ENCODE results near the gene RIOK1. TPM values are rescaled to one million over a fixed set of nuclear protein-coding genes. Genes with fewer than 3 reads are reported as not detected.
"Not testable (repeated sequence)": the region's sequence is repeated elsewhere in the genome, so short reads cannot be mapped to it uniquely, and the experiment has no call there.

The RIOK1 gene
- total RNA-seq, 2 experiments from 2014 or later = 57.9 to 64.7 TPM

GRCh38 chr6:7445101-7445500 lies 55.5 kb downstream of the RIOK1 start:
- Mint-ChIP-seq H3K9me3 (no peaks in the 10 kb centered on the region), H3K4me3 (no peak overlapping the region), H3K27ac (no peak overlapping the region), H3K4me1 (peaks cover under 1% of the 10 kb centered on the region), H3K36me3 (no peaks in the 10 kb centered on the region), H3K27me3 (peaks cover 3% of the 10 kb centered on the region)
- DNase-seq = no peak

GRCh38 chr6:7445885-7446461 lies 56.4 kb downstream of the RIOK1 start:
- H3K27me3 Mint-ChIP-seq = peaks cover 3% of the 10 kb centered on the region
- no peak for DNase-seq
- H3K27ac Mint-ChIP-seq = no peak overlapping the region
- H3K36me3 Mint-ChIP-seq = no peaks in the 10 kb centered on the region
- H3K9me3 Mint-ChIP-seq = no peaks in the 10 kb centered on the region
- H3K4me1 Mint-ChIP-seq = no peaks in the 10 kb centered on the region
- no peak overlapping the region for H3K4me3 Mint-ChIP-seq

GRCh38 chr6:7446619-7447325 lies 57.2 kb downstream of the RIOK1 start:
- Mint-ChIP-seq H3K9me3 (no peaks in the 10 kb centered on the region), H3K36me3 (no peaks in the 10 kb centered on the region), H3K27ac (no peak overlapping the region), H3K27me3 (peaks cover 3% of the 10 kb centered on the region), H3K4me3 (no peak overlapping the region), H3K4me1 (no peaks in the 10 kb centered on the region)
- no peak for DNase-seq

- no peaks in the 10 kb centered on the region for H3K9me3 Mint-ChIP-seq
- no peaks in the 10 kb centered on the region for H3K4me1 Mint-ChIP-seq
- H3K27ac Mint-ChIP-seq = no peak overlapping the region
- peaks cover 3% of the 10 kb centered on the region for H3K27me3 Mint-ChIP-seq
- H3K36me3 Mint-ChIP-seq = no peaks in the 10 kb centered on the region
- no peak overlapping the region for H3K4me3 Mint-ChIP-seq
- no peak for DNase-seq
Measured at GRCh38 chr6:7448232-7448631, 58.6 kb downstream of the RIOK1 start.

GRCh38 chr6:7449018-7449417 lies 59.4 kb downstream of the RIOK1 start:
- H3K4me3 Mint-ChIP-seq = no peak overlapping the region
- no peaks in the 10 kb centered on the region for H3K36me3 Mint-ChIP-seq
- peaks cover 3% of the 10 kb centered on the region for H3K27me3 Mint-ChIP-seq
- DNase-seq = no peak
- H3K9me3 Mint-ChIP-seq = no peaks in the 10 kb centered on the region
- H3K27ac Mint-ChIP-seq = no peak overlapping the region
- no peaks in the 10 kb centered on the region for H3K4me1 Mint-ChIP-seq

- H3K27me3 Mint-ChIP-seq = no peaks in the 10 kb centered on the region
- no peaks in the 10 kb centered on the region for H3K4me1 Mint-ChIP-seq
- no peaks in the 10 kb centered on the region for H3K36me3 Mint-ChIP-seq
- DNase-seq = no peak
- H3K27ac Mint-ChIP-seq = no peak overlapping the region
- H3K9me3 Mint-ChIP-seq = no peaks in the 10 kb centered on the region
- no peak overlapping the region for H3K4me3 Mint-ChIP-seq
Measured at GRCh38 chr6:7451326-7451725, 61.7 kb downstream of the RIOK1 start.

GRCh38 chr6:7452898-7453297 lies 63.3 kb downstream of the RIOK1 start:
- no peaks in the 10 kb centered on the region for H3K27me3 Mint-ChIP-seq
- H3K27ac Mint-ChIP-seq = no peak overlapping the region
- no peak for DNase-seq
- H3K4me1 Mint-ChIP-seq = no peaks in the 10 kb centered on the region
- no peak overlapping the region for H3K4me3 Mint-ChIP-seq
- no peaks in the 10 kb centered on the region for H3K36me3 Mint-ChIP-seq
- H3K9me3 Mint-ChIP-seq = no peaks in the 10 kb centered on the region

GRCh38 chr6:7454696-7455358 lies 65.2 kb downstream of the RIOK1 start:
- Mint-ChIP-seq H3K9me3 (no peaks in the 10 kb centered on the region), H3K27ac (no peak overlapping the region), H3K36me3 (no peaks in the 10 kb centered on the region), H3K27me3 (no peaks in the 10 kb centered on the region), H3K4me1 (no peaks in the 10 kb centered on the region), H3K4me3 (no peak overlapping the region)
- DNase-seq = no peak

GRCh38 chr6:7456302-7456701 lies 66.7 kb downstream of the RIOK1 start:
- not testable (repeated sequence) for H3K4me1 Mint-ChIP-seq, H3K9me3 Mint-ChIP-seq, H3K36me3 Mint-ChIP-seq, H3K27ac Mint-ChIP-seq, H3K27me3 Mint-ChIP-seq, DNase-seq, H3K4me3 Mint-ChIP-seq

- no peak overlapping the region for H3K27ac Mint-ChIP-seq
- H3K27me3 Mint-ChIP-seq = no peaks in the 10 kb centered on the region
- DNase-seq = no peak
- no peaks in the 10 kb centered on the region for H3K36me3 Mint-ChIP-seq
- H3K4me3 Mint-ChIP-seq = no peak overlapping the region
- no peaks in the 10 kb centered on the region for H3K4me1 Mint-ChIP-seq
- no peaks in the 10 kb centered on the region for H3K9me3 Mint-ChIP-seq
Measured at GRCh38 chr6:7461416-7461815, 71.8 kb downstream of the RIOK1 start.

- H3K4me1 Mint-ChIP-seq = no peaks in the 10 kb centered on the region
- H3K36me3 Mint-ChIP-seq = no peaks in the 10 kb centered on the region
- H3K9me3 Mint-ChIP-seq = no peaks in the 10 kb centered on the region
- H3K27me3 Mint-ChIP-seq = no peaks in the 10 kb centered on the region
- no peak overlapping the region for H3K4me3 Mint-ChIP-seq
- no peak for DNase-seq
- H3K27ac Mint-ChIP-seq = no peak overlapping the region
Measured at GRCh38 chr6:7463785-7464184, 74.2 kb downstream of the RIOK1 start.

- DNase-seq = no peak
- Mint-ChIP-seq H3K4me3 (no peak overlapping the region), H3K27ac (no peak overlapping the region), H3K9me3 (no peaks in the 10 kb centered on the region), H3K27me3 (peaks cover 5% of the 10 kb centered on the region), H3K36me3 (no peaks in the 10 kb centered on the region), H3K4me1 (no peaks in the 10 kb centered on the region)
Measured at GRCh38 chr6:7467007-7467897, 77.6 kb downstream of the RIOK1 start.

All from activated naive CD8-positive, alpha-beta T cell treated with anti-CD3 and anti-CD28 coated beads for 36 hours (primary cell).